ENCODE data around the gene CNKSR1.
A peak's percentile ranks its signal among the peaks of the same experiment; 100 is the strongest.

CNKSR1 gene

GRCh38 chr1:26170472-26170821 is 6.8 kb upstream of the CNKSR1 start:
- Histone ChIP-seq H3K27ac (ENCODE audit: low read length) (peak overlapping the region; percentile 64), H3K9ac (ENCODE audit: low read length in 2 of 2) (peak overlapping the region; percentile 89 to 95), H3K4me1 (ENCODE audit: control insufficient read depth, insufficient read depth, low read length) (peaks cover 18% of the 10 kb centered on the region), H3K4me3 (ENCODE audit: low read length in 2 of 2) (peak overlapping the region; percentile 88 to 94), H3K36me3 (ENCODE audit: control insufficient read depth in 2 of 2, insufficient read depth in 2 of 2, low read length in 2 of 2) (peaks cover 0 to 2% of the 10 kb centered on the region in 2 donors), H3K9me3 (ENCODE audit: control insufficient read depth in 2 of 2, low read length in 2 of 2) (no peaks in the 10 kb centered on the region), H3K27me3 (ENCODE audit: control insufficient read depth in 1 of 2, insufficient read depth in 2 of 2, low read length in 2 of 2) (no peaks in the 10 kb centered on the region)

- no peak within 1 kb of the TSS for H3K27ac ChIP-seq (ENCODE audit: low read length)
- peaks cover 18% of the 10 kb centered on the region for H3K4me1 ChIP-seq (ENCODE audit: control insufficient read depth, insufficient read depth, low read length)
- peak within 1 kb of the TSS; percentile 89 to 95 for H3K9ac ChIP-seq (ENCODE audit: low read length in 2 of 2)
- H3K9me3 ChIP-seq (ENCODE audit: control insufficient read depth in 2 of 2, low read length in 2 of 2) = no peaks in the 10 kb centered on the region
- H3K36me3 ChIP-seq (ENCODE audit: control insufficient read depth in 2 of 2, insufficient read depth in 2 of 2, low read length in 2 of 2) = peaks cover 0 to 2% of the 10 kb centered on the region in 2 donors
- H3K27me3 ChIP-seq (ENCODE audit: control insufficient read depth in 1 of 2, insufficient read depth in 2 of 2, low read length in 2 of 2) = no peaks in the 10 kb centered on the region
- H3K4me3 ChIP-seq (ENCODE audit: low read length in 2 of 2) = peak within 1 kb of the TSS; percentile 88 to 94
These were observed 5.9 kb upstream of the CNKSR1 start, which contains the start of gene ZNF593OS for GRCh38 chr1:26171084-26172072. TSS of gene ZNF593OS (minus strand) at chr1:26171832. CDS start at chr1:26171661, 171 bp downstream.

- H3K27ac ChIP-seq (ENCODE audit: low read length) = no peak overlapping the region
- H3K36me3 ChIP-seq (ENCODE audit: control insufficient read depth in 2 of 2, insufficient read depth in 2 of 2, low read length in 2 of 2) = peaks cover 0 to 2% of the 10 kb centered on the region in 2 donors
- peaks cover 11% of the 10 kb centered on the region for H3K4me1 ChIP-seq (ENCODE audit: control insufficient read depth, insufficient read depth, low read length)
- no peak overlapping the region for H3K4me3 ChIP-seq (ENCODE audit: low read length in 2 of 2)
- H3K27me3 ChIP-seq (ENCODE audit: control insufficient read depth in 1 of 2, insufficient read depth in 2 of 2, low read length in 2 of 2) = no peaks in the 10 kb centered on the region
- no peak overlapping the region for H3K9ac ChIP-seq (ENCODE audit: low read length in 2 of 2)
- no peaks in the 10 kb centered on the region for H3K9me3 ChIP-seq (ENCODE audit: control insufficient read depth in 2 of 2, low read length in 2 of 2)
These were observed 1.9 kb upstream of the CNKSR1 start for GRCh38 chr1:26175346-26175745.

GRCh38 chr1:26180010-26180506 is 2.8 kb downstream of the CNKSR1 start:
- Histone ChIP-seq H3K4me1 (ENCODE audit: control insufficient read depth, insufficient read depth, low read length) (no peaks in the 10 kb centered on the region), H3K9me3 (ENCODE audit: control insufficient read depth in 2 of 2, low read length in 2 of 2) (no peaks in the 10 kb centered on the region), H3K9ac (ENCODE audit: low read length in 2 of 2) (no peak overlapping the region), H3K27me3 (ENCODE audit: control insufficient read depth in 1 of 2, insufficient read depth in 2 of 2, low read length in 2 of 2) (no peaks in the 10 kb centered on the region), H3K4me3 (ENCODE audit: low read length in 2 of 2) (no peak overlapping the region), H3K36me3 (ENCODE audit: control insufficient read depth in 2 of 2, insufficient read depth in 2 of 2, low read length in 2 of 2) (no peaks in the 10 kb centered on the region), H3K27ac (ENCODE audit: low read length) (no peak overlapping the region)

GRCh38 chr1:26181586-26182382 is 4.5 kb downstream of the CNKSR1 start:
- no peaks in the 10 kb centered on the region for H3K9me3 ChIP-seq (ENCODE audit: control insufficient read depth in 2 of 2, low read length in 2 of 2)
- no peaks in the 10 kb centered on the region for H3K36me3 ChIP-seq (ENCODE audit: control insufficient read depth in 2 of 2, insufficient read depth in 2 of 2, low read length in 2 of 2)
- no peaks in the 10 kb centered on the region for H3K4me1 ChIP-seq (ENCODE audit: control insufficient read depth, insufficient read depth, low read length)
- H3K4me3 ChIP-seq (ENCODE audit: low read length in 2 of 2) = no peak overlapping the region
- H3K9ac ChIP-seq (ENCODE audit: low read length in 2 of 2) = no peak overlapping the region
- no peak overlapping the region for H3K27ac ChIP-seq (ENCODE audit: low read length)
- H3K27me3 ChIP-seq (ENCODE audit: control insufficient read depth in 1 of 2, insufficient read depth in 2 of 2, low read length in 2 of 2) = no peaks in the 10 kb centered on the region

- H3K9me3 ChIP-seq (ENCODE audit: control insufficient read depth in 2 of 2, low read length in 2 of 2) = no peaks in the 10 kb centered on the region
These were observed 5.0 kb downstream of the CNKSR1 start for GRCh38 chr1:26182383-26182696.

GRCh38 chr1:26184086-26184485 is 6.8 kb downstream of the CNKSR1 start:
- H3K27me3 ChIP-seq (ENCODE audit: control insufficient read depth in 1 of 2, insufficient read depth in 2 of 2, low read length in 2 of 2) = no peaks in the 10 kb centered on the region
- H3K36me3 ChIP-seq (ENCODE audit: control insufficient read depth in 2 of 2, insufficient read depth in 2 of 2, low read length in 2 of 2) = no peaks in the 10 kb centered on the region
- no peak overlapping the region for H3K9ac ChIP-seq (ENCODE audit: low read length in 2 of 2)
- no peaks in the 10 kb centered on the region for H3K9me3 ChIP-seq (ENCODE audit: control insufficient read depth in 2 of 2, low read length in 2 of 2)
- no peaks in the 10 kb centered on the region for H3K4me1 ChIP-seq (ENCODE audit: control insufficient read depth, insufficient read depth, low read length)
- H3K4me3 ChIP-seq (ENCODE audit: low read length in 2 of 2) = no peak overlapping the region
- H3K27ac ChIP-seq (ENCODE audit: low read length) = no peak overlapping the region

More at GRCh38 chr1:26182383-26182696, 5.0 kb downstream of the CNKSR1 start:
- no peaks in the 10 kb centered on the region for H3K36me3 ChIP-seq (ENCODE audit: control insufficient read depth in 2 of 2, insufficient read depth in 2 of 2, low read length in 2 of 2)
- H3K9ac ChIP-seq (ENCODE audit: low read length in 2 of 2) = no peak overlapping the region
- no peak overlapping the region for H3K27ac ChIP-seq (ENCODE audit: low read length)
- no peak overlapping the region for H3K4me3 ChIP-seq (ENCODE audit: low read length in 2 of 2)
- H3K27me3 ChIP-seq (ENCODE audit: control insufficient read depth in 1 of 2, insufficient read depth in 2 of 2, low read length in 2 of 2) = no peaks in the 10 kb centered on the region
- no peaks in the 10 kb centered on the region for H3K4me1 ChIP-seq (ENCODE audit: control insufficient read depth, insufficient read depth, low read length)

- Histone ChIP-seq H3K27me3 (ENCODE audit: control insufficient read depth in 1 of 2, insufficient read depth in 2 of 2, low read length in 2 of 2) (no peaks in the 10 kb centered on the region), H3K9ac (ENCODE audit: low read length in 2 of 2) (no peak overlapping the region), H3K4me1 (ENCODE audit: control insufficient read depth, insufficient read depth, low read length) (no peaks in the 10 kb centered on the region), H3K4me3 (ENCODE audit: low read length in 2 of 2) (no peak overlapping the region), H3K36me3 (ENCODE audit: control insufficient read depth in 2 of 2, insufficient read depth in 2 of 2, low read length in 2 of 2) (no peaks in the 10 kb centered on the region), H3K9me3 (ENCODE audit: control insufficient read depth in 2 of 2, low read length in 2 of 2) (no peaks in the 10 kb centered on the region), H3K27ac (ENCODE audit: low read length) (no peak overlapping the region)
These were observed 7.6 kb downstream of the CNKSR1 start for GRCh38 chr1:26184883-26185282.

- H3K4me1 ChIP-seq (ENCODE audit: control insufficient read depth, insufficient read depth, low read length) = no peaks in the 10 kb centered on the region
These were observed 10.6 kb downstream of the CNKSR1 start for GRCh38 chr1:26187882-26188281.

GRCh38 chr1:26188477-26188876 is 11.2 kb downstream of the CNKSR1 start:
- Histone ChIP-seq H3K9ac (ENCODE audit: low read length in 2 of 2) (no peak overlapping the region), H3K36me3 (ENCODE audit: control insufficient read depth in 2 of 2, insufficient read depth in 2 of 2, low read length in 2 of 2) (no peaks in the 10 kb centered on the region), H3K27me3 (ENCODE audit: control insufficient read depth in 1 of 2, insufficient read depth in 2 of 2, low read length in 2 of 2) (no peaks in the 10 kb centered on the region), H3K4me1 (ENCODE audit: control insufficient read depth, insufficient read depth, low read length) (no peaks in the 10 kb centered on the region), H3K9me3 (ENCODE audit: control insufficient read depth in 2 of 2, low read length in 2 of 2) (no peaks in the 10 kb centered on the region), H3K4me3 (ENCODE audit: low read length in 2 of 2) (no peak overlapping the region), H3K27ac (ENCODE audit: low read length) (no peak overlapping the region)

More at GRCh38 chr1:26187882-26188281, 10.6 kb downstream of the CNKSR1 start:
- Histone ChIP-seq H3K9me3 (ENCODE audit: control insufficient read depth in 2 of 2, low read length in 2 of 2) (no peaks in the 10 kb centered on the region), H3K9ac (ENCODE audit: low read length in 2 of 2) (no peak overlapping the region), H3K4me3 (ENCODE audit: low read length in 2 of 2) (no peak overlapping the region), H3K27me3 (ENCODE audit: control insufficient read depth in 1 of 2, insufficient read depth in 2 of 2, low read length in 2 of 2) (no peaks in the 10 kb centered on the region), H3K36me3 (ENCODE audit: control insufficient read depth in 2 of 2, insufficient read depth in 2 of 2, low read length in 2 of 2) (no peaks in the 10 kb centered on the region), H3K27ac (ENCODE audit: low read length) (no peak overlapping the region)

Measured in stomach smooth muscle (tissue), 2 donors.